Measurements from ENCODE around the gene ALDH1A1.

The ALDH1A1 gene

DNA sequence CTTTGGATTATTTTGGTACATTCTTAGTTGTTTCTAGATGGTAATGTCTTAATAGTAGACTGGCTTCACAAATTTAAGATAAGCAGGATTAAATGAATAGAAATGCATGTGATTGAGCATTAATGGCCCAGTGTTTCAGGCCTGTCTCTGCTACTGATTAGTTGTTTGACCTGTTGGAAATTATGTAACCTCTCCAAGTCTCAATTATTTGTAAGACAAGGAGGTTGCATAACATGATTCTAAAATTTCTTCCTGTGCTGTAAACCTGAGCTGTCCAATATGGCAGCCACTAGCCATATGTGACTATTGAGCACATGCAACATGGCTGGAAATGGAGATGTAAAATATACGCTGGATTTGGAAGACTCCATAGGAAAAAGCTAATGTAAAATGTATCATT, 97.5 kb downstream of the ALDH1A1 start:
- DNase-seq (ENCODE audit: low read depth): no peak
- TF ChIP-seq CTCF (conservative IDR thresholded peaks at IDR 0.05; ENCODE audit: low read depth, low read length): no peak
- H3K4me3 ChIP-seq (ENCODE audit: low read depth, low read length): no peak overlapping the region
